Medulla oblongata (tissue), 1 donor: ENCODE results near the gene C1orf105.

Experiments
- DNase-seq: peaks from one replicate; pipeline ENCODE4 v3.0.0-alpha.2; 2015; ENCODE audit errors: extremely low spot score

C1orf105 gene

DNA sequence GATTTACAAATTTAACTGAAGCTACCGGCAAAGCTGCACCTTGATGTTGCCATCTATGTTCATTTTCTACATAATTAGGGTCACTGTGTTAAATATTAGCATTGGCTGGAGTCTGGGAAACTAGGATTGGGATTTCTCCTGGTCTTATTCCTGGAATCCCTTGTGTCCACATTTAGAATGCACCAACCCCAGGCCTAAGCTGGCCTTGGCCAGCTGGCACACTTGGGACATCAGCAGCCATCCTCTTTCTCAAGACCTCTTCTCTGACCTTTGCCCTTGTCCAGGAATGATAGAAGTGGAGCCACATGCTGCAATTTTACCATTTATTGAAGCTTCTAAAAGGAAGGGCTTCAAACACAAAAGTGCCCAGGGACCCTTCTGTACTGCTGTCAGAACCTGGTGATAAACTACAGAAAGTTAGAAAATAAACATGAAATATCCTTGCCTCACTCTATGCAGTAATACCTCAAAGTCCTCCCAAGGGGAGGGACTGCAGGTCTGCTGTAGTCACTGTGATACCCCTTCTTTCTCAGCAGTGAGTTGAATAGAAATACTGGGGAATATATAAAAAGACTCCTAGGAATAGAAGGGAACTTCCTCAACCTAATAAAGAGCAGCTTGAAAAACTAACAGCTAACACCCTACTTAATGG, 37.1 kb downstream of the C1orf105 start:
- DNase-seq = no peak

DNA sequence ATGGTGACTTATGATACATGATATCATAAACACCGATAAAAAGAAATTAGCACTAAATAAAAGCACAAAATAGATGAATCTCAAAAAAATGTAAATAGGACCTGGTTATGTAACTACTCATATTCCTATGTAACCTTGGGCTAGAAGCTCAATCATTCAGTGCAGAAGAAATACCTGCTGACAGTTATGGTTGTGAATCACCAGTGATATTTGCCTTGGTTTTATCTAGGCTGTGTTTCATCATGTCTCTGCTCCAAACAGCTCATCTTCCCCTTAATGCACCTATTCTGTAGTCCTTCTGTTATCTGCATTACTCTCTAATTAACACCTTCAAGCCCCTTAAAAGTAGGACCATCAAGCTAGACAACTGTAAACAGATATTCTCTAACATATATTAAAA, 39.7 kb downstream of the C1orf105 start:
- no peak for DNase-seq

DNA sequence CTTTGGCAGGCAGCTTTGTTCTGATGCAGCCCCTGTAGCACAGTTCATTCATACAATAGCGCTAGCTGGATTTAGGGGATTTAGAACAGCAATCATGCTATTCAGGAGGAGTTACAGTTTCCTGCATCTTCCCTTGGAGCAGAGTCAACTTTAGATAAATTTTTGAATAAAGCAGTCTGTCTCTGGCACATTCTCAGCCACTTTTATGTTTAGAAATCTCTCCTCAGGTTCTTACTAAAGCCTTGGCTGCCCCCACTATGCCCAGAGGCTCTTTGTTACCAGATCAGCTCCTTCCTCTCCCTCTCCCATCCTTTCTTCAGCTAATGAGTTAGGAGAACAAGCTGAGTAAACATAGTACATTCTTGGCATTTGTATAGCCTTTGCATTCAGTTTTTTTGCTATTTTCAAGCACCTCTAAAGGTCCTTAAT, 40.4 kb downstream of the C1orf105 start:
- no peak for DNase-seq

DNA sequence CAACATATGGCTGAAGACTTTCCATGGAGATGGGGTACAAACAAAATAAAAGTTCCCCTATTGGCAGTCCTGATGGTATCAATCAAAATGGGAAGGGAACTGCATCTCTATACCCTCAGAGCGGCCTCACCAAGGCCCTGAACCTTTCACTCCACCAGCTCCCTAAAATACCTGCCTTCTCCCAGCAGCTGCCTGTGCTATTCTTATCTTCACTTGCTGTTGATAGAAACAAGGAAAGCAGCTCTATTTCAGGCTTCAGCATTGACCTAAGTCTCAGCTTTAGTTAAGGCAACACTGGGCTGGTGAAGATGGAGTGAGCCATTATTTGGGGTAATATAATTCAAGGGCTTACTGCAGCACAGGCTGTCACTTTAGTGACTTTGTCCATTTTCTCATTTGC, 45.1 kb downstream of the C1orf105 start:
- DNase-seq = no peak

DNA sequence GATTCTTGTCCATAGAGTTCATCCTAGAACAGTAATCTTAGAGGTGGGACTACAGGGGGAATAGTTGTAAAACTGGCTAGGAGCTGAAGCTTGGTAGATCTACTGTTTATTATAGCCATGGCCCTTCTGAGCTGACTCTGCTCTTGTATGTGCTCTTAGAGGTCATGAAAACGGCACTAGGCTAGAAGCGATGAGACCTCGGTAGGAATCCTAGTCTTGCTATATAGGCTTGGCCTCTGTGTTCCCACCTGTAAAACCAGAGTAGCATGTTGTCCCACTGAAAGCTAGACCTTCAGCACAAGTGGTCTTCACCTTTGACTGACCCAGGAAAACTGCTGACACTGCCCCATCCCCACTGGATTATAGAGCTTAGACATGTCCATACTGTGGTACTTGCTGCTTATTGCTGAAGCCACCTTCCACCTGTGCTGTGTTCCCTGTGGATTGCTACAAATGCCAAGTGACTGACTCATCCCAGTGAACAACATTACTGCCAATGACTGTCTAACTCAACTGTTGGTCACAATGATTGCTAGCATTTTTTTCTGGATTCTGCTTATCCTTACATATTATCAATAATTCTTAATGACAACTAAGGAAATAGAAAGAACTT, 46.4 kb downstream of the C1orf105 start:
- no peak for DNase-seq

DNA sequence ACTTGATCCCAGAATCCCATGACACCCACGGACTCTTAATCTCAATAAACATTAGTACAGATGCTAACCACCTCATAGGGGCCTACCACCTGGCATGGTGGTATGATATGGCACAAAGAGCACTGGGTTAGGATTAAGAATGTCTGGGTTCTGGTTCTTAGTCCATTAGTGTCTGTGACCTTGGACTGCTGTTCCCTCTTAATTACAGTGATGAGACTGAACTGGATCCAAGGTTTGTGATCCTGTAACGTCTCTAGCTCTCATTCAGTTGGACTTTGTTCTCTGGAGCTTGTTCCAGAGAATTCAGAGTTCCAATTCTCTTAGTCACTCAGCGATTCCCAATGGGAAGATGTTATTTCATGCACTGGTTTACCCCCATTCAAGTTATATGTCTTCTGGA, 47.0 kb downstream of the C1orf105 start:
- no peak for DNase-seq

DNA sequence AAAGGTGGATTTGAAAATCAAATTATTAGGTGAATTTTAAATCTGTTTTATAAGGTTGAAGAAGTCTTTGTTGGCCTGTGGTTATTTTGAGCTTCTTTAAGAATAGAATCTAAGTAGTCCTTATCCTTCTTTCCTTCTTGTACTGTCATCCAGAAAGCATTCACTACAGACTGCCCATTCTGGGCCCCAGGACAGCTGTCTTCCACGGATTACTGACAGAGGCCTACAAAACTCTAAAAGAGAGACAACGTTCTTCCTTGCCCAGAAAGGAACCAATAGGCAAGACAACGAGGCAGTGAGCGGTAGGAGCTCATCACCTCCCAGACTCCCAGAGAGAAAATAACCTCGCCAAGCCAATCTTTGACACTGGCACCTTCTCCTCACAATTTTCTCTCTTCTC, 47.8 kb downstream of the C1orf105 start:
- no peak for DNase-seq

DNA sequence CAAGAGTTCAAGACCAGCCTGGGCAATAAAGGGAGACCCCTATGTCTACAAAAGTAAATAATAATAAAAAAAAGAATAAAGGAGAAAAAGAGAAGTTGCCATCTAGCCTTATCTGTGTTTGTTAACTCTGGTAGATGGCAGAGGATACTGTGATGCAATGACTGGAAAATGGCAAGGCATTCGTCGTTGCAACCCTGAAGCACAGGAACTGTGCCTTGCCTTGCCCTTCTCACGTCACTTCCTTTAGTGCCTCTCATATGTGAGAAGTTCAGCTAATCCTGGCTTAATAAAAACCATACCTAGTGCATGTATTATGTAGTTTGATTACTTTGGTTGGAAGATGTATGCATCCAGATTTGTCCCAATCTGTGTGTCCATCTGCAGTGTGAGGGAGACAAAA, 49.2 kb downstream of the C1orf105 start:
- no peak for DNase-seq

DNA sequence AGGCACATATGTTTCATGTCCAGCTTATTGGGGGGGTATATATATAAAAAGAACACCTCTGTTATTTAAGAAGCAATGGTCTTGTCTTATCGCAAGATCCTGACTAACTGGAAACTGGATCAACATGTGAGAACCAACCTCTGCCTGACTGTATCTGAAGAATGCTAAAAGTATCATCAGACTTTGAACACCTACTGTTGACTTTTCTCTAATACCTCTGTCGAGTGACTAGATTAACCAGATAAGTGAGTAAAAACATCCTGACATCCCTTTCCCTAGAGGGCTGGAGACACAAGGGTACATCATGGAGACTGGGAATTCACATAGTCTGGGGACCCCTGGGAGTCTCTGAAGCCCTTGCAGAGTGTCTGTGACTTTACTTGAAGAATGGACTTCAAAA, 49.7 kb downstream of the C1orf105 start:
- DNase-seq = no peak

DNA sequence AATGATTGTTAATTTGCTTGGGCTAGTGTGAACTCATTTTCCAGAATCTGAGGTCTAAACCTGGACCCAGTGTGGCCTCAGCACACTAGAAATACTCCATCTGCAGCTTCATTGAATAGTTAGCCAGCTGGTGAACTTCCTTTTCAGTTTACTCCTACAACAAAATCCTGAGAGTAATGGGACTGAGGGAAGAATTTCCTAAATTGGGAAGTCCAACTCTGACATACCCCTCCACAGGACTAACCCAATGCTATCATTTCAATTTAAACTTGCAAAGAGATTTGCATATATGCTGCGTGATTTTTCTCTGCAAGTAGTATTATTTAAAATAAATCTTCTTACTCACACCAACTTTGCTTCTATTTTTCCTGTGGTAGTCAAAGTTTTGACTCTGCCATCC, 51.2 kb downstream of the C1orf105 start:
- no peak for DNase-seq

DNA sequence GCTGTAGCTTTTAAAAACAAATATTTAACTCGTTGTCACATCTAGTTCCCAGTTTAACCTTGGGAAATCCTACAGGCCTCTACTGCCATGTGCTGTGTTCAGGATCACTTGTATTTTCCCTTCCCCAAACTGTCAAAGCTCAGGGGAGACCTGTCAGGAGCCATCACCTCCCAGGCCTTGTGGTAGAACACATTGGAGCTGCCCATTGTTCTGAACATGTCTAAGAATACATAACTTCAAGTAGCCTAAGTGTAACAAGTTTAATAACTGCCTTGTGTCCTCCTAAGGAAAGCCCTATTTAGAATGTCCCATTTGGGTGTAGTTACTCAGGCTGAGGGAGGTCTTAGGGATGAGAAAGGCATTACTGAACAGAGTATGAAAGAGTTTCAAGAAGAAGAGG, 52.0 kb downstream of the C1orf105 start:
- DNase-seq = no peak

DNA sequence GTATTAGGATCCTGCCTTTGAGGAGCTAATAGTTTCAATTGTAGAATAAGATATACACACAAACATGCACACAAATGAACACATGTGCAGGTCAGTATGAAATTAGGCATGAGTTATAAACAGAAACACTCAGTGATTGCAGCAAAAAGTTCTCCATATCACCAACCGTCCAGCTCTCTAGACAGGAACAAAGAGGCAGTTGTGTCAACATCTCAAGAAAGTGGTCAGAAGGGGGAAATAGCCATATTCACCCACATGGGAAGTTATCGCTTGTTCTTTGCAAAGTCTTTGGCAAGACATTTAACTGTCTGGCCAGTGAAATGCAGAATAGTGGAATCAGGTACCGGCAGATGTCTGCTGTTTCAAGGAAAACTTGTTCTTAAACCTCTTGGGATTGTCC, 52.8 kb downstream of the C1orf105 start:
- peak; percentile 48 for DNase-seq

DNA sequence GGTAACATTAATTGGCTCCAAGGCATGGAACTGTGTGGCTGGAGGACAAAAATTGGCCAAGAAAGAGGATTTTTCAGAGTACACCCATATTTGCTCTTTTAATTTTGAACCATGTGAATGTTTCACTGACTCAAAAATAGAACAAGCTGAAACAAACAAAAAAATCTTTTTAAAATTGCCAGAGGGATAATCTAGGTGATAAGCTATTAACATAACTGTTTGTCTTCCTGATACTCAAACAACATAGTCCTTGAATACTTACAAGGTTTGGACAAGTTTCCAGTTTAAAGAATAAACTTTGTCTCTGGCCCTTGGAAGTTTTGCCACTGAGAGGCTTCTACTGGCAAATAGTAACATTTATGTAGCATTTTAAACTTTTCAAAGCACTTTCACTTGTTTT, 53.4 kb downstream of the C1orf105 start:
- DNase-seq = no peak

DNA sequence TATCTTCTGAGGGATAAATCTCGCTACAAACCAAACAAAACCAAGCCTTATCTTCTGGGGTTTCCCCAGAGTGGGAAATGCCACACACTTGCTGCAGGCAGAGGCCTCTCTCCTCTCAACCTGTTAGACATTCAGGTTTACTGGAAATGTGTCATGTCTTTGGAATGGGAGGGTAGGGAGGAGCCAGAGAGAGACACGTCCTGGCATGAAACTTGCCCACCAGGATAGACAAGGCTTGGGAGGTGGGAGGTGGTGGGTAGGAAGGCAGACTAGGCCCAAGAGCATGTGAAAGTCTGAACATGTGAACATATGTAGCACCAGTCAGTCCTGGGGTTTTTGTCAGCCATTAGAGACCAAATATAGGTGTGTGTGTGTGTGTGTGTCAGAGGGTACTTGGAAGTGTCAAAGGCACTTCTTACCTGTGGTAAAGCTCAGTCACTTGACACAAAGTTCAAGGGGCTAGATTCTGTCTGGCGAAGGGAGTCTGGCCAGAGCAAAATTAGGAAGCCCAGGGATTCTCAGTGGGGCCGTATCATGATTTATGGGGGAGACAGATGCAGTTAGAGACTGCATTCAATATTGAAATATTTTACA, 55.8 kb downstream of the C1orf105 start:
- DNase-seq = no peak

DNA sequence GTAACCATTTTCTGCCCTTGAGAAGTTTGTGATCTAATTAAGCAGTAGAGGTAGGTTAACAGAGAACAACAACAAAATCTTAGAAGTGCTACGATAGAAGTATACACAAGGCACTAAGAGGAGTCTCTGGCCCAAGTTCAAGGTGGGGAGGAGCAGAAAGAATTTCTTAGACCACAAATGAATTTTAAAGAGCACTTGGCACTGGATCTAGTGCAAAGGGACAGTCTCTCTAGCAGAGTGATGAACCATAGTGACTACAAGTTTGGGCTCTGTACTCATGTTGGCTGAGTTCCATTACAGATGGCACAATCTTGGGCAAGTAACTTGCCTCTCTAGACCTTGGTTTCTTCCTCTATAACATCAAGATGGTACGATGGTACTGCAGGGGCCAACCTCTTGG, 56.7 kb downstream of the C1orf105 start:
- no peak for DNase-seq

DNA sequence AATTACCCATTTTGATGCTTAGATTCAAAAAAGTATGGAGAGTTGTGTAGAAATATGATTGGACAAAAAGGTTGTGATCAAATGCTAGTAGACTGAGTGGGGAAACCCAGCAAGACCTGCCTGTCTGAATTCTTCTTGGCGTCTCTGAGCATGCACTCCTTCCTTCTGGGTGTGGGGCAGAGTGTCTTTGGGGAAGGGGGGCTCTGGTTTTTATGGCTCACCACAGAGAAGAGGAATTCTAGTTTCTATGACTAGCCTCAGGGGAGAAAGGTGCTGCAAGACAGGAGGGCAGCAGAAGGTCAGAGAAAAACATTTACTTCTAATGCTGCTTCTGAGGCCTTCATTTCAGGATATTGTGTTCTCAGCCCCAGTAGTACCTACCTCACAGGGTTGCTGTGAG, 57.3 kb downstream of the C1orf105 start:
- DNase-seq = no peak

DNA sequence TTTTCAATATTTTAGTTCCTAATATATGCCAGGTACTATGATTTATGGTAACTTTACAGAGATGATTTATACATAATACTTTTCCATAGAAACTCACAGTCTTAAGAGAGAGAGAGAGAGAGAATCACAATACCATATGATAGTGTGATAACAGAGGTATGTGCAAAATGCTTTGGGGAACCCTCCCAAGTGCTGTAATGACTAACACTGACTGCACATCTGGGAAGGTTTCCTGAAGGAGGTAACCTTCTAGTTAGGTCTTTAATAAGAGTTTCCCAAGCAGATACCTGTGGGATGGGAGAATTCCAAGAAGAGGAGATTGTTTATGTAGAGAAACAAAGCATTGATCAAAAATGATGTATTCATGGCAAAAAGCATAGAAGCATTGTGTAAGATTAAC, 58.0 kb downstream of the C1orf105 start:
- DNase-seq = no peak

DNA sequence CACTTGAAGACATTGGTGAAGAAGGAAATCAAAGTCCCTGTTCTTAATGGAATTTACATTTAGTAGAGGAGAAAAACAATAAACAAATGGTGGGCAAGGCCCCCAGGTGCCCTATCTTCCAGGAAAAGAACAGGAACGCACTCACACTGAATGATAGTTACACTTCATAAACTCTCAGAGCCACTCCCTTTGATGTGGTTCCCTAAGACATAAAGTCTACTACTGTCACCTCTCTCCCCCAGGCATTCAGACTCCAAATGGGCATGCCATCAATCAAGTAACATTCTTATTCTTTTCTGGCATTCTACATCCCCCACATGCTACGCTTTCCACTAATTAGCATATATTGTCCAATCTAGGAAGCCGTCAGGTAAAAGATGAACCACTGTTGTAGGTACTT, 59.9 kb downstream of the C1orf105 start:
- no peak for DNase-seq

DNA sequence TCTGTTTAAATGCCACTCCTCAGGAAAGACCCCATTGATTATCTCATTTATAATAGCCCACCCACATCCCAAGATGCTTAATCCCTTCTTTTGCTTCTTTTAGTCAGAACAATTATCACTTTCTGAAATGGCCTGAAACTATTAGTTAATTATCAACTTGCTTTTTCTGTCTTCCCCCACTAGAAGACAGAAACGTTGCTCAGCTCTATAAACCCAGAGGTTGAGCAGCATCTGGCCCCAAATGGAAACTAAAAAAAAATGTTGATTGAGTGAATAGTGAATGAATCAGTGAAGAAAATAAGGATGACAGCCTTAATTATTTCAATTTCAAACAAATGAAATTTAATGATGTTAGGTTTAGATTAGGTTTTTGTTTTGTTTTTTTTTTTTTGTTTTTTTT, 61.6 kb downstream of the C1orf105 start:
- DNase-seq = no peak

DNA sequence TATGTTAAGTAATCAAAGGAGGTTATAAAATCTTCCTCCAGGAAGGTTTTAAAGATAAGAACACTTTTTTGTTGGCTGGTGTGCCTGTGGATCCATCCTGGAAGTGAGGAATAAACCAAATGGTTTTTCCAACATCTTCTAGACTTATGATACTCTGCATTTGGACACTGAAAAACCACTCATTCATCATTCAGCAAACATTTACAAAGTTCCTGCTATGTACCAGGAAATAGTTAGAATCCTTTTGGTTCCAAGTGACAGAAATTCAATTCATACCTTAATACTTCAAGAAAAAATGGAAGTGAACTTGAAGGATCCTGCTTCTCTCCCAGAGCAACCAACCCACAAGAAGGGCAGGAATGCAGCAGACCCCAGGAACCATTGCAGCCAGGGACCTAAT, 63.0 kb downstream of the C1orf105 start:
- no peak for DNase-seq

DNA sequence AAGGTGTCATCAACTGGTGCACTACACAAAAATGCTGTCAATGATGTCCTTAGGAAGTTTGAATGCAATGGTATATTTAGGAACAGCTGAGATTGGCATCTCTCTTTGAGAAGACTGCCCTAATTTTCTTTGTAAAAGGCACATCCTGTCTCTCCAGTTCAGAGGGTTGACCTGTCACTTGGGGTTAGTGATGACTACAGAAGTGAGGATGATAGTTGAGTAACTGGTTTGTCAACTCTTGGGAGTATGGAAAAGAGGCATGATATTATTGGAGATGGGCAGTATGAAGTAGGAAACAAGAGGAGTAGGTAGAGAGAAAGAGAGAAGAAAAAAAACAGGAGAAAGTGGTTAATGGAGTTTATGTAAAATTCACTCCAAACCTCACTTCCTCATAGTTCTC, 63.8 kb downstream of the C1orf105 start:
- DNase-seq = no peak

DNA sequence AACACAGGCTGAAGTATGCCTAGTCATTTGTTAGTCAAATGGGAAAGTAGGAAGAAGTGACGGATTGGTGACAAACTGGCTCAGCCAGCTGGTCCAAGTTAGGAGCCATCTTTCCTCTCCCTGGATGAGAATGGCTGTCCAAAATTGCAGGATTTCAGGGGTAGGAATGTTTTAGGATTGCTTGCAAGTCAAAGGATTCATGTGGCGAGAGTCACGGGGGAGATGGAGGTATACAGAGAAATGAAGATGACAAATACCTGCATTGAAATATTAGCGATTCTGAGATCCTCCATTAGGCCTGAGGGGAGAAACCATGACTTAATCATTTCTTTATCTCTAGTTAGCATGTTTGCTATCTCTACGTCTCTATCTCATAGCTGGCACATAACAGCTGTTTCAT, 65.1 kb downstream of the C1orf105 start:
- DNase-seq = no peak

DNA sequence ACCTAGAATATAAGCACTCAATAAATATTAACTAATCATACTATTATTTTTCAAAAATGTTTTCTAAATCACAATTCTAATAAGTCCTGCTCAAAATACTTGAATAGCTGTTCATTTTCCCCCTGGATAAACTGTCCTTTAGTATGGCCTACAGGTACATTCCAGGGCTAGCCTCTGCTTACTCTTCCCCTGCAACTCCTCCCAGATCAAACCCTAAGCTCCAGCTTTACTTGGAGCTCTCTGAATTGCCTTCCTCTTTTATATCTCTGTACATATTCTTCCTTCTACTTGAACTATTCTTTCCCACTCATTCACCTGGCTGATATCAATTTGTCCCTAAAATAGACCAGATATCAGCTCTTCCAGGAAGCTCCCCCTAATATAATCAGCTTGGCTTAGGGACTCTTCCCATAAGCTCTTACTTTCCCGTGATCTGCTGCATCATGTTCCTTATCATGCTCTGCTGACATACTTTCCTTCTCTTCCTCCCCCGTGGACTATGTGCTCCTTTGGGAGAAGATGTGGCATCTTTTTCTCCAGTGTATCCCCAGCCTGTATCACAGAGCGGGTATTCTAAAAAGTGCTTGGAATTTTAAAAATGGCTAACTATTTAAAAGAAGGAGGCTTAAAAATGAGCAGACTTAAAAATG, 66.4 kb downstream of the C1orf105 start:
- no peak for DNase-seq
